Ascending aorta (tissue), 2 donors: ENCODE results near the gene CENPP. TPM values are rescaled to one million over a fixed set of nuclear protein-coding genes. Genes with fewer than 3 reads are reported as not detected.

ENCODE experiments used
- DNase-seq, 2 donors: peaks; one replicate each; pipeline ENCODE4 v3.0.0-alpha.2; 2019; ENCODE audit warnings: low spot score in 2 of 2
- H3K27ac ChIP-seq, 2 donors: fragments of 200-600 bp; sonication (generic); one replicate each; pipeline ENCODE4 v1.5.1; 2016 to 2017; ENCODE audit warnings: mild to moderate bottlenecking in 1 of 2
- H3K27me3 ChIP-seq: fragments of 200-600 bp; sonication (generic); one replicate; pipeline ENCODE4 v1.5.1; 2017
- H3K36me3 ChIP-seq, 2 donors: fragments of 200-600 bp; sonication (generic); one replicate each; pipeline ENCODE4 v1.5.1; 2016
- H3K4me1 ChIP-seq, 2 donors: fragments of 200-600 bp; sonication (generic); one replicate each; pipeline ENCODE4 v1.5.1; 2016 to 2017; ENCODE audit warnings: mild to moderate bottlenecking in 1 of 2
- H3K4me3 ChIP-seq, 2 donors: fragments of 200-600 bp; sonication (generic); one replicate each; pipeline ENCODE4 v1.5.1; 2016 to 2017; ENCODE audit warnings: mild to moderate bottlenecking in 1 of 2
- H3K9me3 ChIP-seq, 2 donors: fragments of 200-600 bp; sonication (generic); one replicate each; pipeline ENCODE4 v1.5.1; 2016
- intact Hi-C: fragments of 100-400 bp; cut with DNase I; formaldehyde crosslinking; loops from one replicate; pipeline ENCODE4 v1.15.1; 2023
- total RNA-seq: library from RNA; depleted of rRNA; stranded (reverse); fragments of >200 nt; gene quantifications from one replicate; pipeline ENCODE4 v1.1.0, GENCODE V29; 2016
- TF ChIP-seq, protein P1 (sequence below), 3 experiments: fragments of 200-600 bp in 2 of 3; fragments of 450-650 bp in 1 of 3; sonication (generic) in 2 of 3; IDR thresholded peaks; one replicate each; pipeline ENCODE4 v1.5.1; 2016 to 2019; ENCODE audit warnings: antibody characterized with exemption in 3 of 3, mild to moderate bottlenecking in 1 of 3, moderate library complexity in 1 of 3

The CENPP gene
- total RNA-seq, 1 donor from 2014 or later: 0.43 TPM

DNA sequence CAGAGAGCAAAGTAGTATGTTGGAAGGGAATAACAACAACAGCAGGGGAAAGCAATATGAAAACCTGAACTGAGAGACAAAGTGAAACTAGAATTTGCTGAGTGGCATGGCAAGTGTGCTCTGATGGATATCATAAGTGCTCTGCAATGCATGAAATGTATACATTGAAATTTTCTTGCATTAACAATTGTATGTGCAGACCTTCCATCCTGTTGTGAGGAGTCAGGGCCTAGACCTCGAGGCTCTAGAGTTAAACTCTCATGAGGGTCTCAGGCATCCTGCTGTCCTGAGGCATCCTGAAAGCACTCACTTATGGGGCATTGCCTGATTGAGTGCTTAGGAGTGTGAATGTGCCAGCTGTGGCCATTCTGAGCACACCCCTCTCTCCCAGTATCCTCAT, 208.9 kb downstream of the CENPP start:
- DNase-seq: no peak
- Histone ChIP-seq H3K4me1 (peaks cover 5 to 19% of the 10 kb centered on the region in 2 donors), H3K9me3 (peaks cover 3 to 29% of the 10 kb centered on the region in 2 donors), H3K27me3 (no peaks in the 10 kb centered on the region), H3K4me3 (peak overlapping the region; percentile 55 to 56), H3K36me3 (no peaks in the 10 kb centered on the region), H3K27ac (peak overlapping the region; percentile 72)
- TF ChIP-seq, protein P1, sequence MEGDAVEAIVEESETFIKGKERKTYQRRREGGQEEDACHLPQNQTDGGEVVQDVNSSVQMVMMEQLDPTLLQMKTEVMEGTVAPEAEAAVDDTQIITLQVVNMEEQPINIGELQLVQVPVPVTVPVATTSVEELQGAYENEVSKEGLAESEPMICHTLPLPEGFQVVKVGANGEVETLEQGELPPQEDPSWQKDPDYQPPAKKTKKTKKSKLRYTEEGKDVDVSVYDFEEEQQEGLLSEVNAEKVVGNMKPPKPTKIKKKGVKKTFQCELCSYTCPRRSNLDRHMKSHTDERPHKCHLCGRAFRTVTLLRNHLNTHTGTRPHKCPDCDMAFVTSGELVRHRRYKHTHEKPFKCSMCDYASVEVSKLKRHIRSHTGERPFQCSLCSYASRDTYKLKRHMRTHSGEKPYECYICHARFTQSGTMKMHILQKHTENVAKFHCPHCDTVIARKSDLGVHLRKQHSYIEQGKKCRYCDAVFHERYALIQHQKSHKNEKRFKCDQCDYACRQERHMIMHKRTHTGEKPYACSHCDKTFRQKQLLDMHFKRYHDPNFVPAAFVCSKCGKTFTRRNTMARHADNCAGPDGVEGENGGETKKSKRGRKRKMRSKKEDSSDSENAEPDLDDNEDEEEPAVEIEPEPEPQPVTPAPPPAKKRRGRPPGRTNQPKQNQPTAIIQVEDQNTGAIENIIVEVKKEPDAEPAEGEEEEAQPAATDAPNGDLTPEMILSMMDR (IDR thresholded peaks at IDR 0.05): no peak
- intact Hi-C loops: loop anchor here (2.0 to 5.0 kb wide), 4 partner anchors 28 to 127 kb away; no protein-coding TSS in a partner anchor

DNA sequence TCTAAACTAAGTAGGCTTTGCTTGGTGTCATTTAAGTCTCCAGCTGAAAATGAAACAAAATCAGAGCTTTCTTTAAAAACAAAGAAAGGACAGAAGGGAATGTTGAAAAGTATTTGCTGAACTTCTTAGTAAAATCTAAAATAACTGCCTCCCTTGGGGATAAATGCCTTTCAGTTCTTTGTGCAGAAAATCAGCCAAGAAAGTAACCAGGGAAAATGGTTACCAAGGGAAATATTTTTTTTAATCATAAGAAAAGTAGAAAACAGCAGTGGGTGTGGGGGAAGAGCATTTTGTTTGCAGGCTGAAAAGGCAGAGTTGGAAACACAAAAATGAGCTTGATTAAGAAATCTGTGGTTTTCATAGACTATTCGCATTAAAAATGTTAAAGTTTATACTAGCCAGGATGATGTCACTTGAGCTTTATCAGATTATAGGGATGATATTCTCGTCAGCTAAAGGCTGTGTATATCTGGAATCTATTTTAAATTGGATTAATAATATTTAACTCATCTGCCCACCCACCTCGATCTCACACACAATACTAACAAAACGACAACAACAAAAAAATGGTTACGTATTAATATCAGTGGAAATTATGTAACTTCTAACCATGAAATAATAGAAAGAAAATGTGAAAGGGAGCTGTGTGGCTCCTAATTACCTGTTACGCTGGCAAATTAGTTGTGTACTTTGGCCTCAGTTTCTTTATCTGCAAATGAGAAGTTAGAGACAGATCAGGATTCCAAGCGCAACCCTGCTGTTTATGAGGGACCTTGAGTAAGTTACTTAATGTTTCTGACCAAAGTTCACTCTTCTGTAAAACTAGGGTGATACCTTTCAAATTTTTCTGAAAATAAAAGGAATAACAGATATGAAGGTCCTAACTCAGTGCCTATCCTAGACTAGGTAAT, 210.4 kb downstream of the CENPP start, which contains the start of gene ECM2:
Gene ECM2 (minus strand): TSS at position 51 of the 911 bp plus-strand sequence. CDS start 13,124 bp downstream, outside the sequence.
- no peak for DNase-seq
- TF ChIP-seq, protein P1 (IDR thresholded peaks at IDR 0.05): no peak
- Histone ChIP-seq H3K27ac (peak within 1 kb of the TSS; percentile 72), H3K27me3 (no peaks in the 10 kb centered on the region), H3K36me3 (no peaks in the 10 kb centered on the region), H3K4me3 (peak within 1 kb of the TSS; percentile 55 to 56), H3K9me3 (peaks cover 3 to 16% of the 10 kb centered on the region in 2 donors), H3K4me1 (peaks cover 5 to 19% of the 10 kb centered on the region in 2 donors)
- intact Hi-C loops: loop anchor here (1.0 to 5.0 kb wide), 6 partner anchors 29 to 185 kb away; no protein-coding TSS in a partner anchor

DNA sequence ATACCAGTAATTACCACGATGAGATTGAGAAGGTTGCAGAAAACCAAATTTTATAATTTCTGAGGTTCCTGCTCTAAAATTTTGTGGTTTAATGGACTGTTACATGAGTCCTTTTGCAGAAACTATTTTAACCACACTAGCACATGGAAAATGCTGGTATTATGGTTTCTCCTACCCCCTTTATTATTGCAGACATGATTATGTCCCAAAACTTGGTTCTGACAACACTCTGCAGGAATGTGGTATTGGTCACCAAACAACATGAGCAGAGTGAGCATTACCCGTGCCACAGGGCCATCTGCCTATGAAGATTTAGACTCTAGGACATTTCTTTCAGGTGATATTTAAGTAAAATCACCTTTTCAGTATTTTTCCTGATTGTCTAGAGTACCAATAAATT, 212.8 kb downstream of the CENPP start:
- Histone ChIP-seq H3K27ac (peak overlapping the region in 1 of 2 donors; percentile 72), H3K9me3 (no peaks in the 10 kb centered on the region), H3K4me3 (no peak overlapping the region), H3K27me3 (no peaks in the 10 kb centered on the region), H3K36me3 (no peaks in the 10 kb centered on the region), H3K4me1 (peaks cover 5 to 19% of the 10 kb centered on the region in 2 donors)
- intact Hi-C loops: loop anchor here (5.0 kb wide), 3 partner anchors 64 to 131 kb away; no protein-coding TSS in a partner anchor
- DNase-seq: no peak
- TF ChIP-seq, protein P1 (IDR thresholded peaks at IDR 0.05): no peak

DNA sequence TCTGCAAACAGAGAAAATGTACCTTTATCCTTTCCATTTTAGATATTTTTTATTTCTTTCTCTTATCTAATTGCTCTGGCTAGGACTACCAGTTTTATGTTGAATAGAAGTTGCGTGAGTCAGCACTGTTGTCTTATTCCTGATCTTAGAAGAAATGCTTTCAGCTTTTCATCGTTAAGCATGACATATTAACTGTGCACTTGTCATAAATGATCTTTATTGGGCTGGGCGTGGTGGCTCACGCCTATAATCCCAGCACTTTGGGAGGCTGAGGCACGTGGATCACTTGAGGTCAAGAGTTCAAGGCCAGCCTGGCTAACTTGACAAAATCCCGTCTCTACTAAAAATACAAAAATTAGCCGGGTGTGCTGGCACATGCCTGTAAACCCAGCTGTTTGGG, 218.2 kb downstream of the CENPP start:
- DNase-seq: no peak
- Histone ChIP-seq H3K4me3 (no peak overlapping the region), H3K27ac (no peak overlapping the region), H3K9me3 (no peaks in the 10 kb centered on the region), H3K36me3 (no peaks in the 10 kb centered on the region), H3K4me1 (no peaks in the 10 kb centered on the region), H3K27me3 (no peaks in the 10 kb centered on the region)
- intact Hi-C loops: no loop called here
- TF ChIP-seq, protein P1 (IDR thresholded peaks at IDR 0.05): no peak

DNA sequence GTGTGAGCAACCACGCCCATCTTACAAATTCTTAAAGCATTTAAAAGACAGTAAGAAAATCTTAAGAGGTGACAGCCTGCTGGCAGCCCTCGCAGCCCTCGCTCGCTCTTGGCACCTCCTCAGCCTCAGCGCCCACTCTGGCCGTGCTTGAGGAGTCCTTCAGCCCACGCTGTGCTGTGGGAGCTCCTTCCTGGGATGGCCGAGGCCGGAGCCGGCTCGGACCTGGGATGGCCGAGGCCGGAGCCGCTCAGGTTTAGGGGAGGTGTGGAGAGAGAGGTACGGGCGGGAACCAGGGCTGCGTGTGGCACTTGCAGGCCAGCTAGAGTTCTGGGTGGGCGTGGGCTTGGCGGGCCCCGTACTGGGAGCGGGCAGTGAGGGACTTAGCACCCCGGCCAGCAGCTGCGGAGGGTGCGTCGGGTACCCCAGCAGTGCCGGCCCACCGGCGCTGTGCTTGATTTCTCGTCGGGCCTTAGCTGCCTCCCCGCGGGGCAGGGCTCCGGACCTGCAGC, 219.3 kb downstream of the CENPP start:
- H3K4me3 ChIP-seq: no peak overlapping the region
- no peaks in the 10 kb centered on the region for H3K9me3 ChIP-seq
- intact Hi-C loops: no loop called here
- TF ChIP-seq, protein P1 (IDR thresholded peaks at IDR 0.05): no peak
- no peak for DNase-seq
- no peaks in the 10 kb centered on the region for H3K36me3 ChIP-seq
- no peaks in the 10 kb centered on the region for H3K4me1 ChIP-seq
- H3K27me3 ChIP-seq: no peaks in the 10 kb centered on the region
- H3K27ac ChIP-seq: no peak overlapping the region
